ENCODE measurements around the gene RPS6KB2.
A peak's percentile ranks its signal among the peaks of the same experiment; 100 is the strongest.

RPS6KB2 gene

GRCh38 chr11:67398661-67399563 is 29.4 kb upstream of the RPS6KB2 start:
- TF ChIP-seq POLR2AphosphoS5 (IDR thresholded peaks at IDR 0.05; ENCODE audit: low read depth, low read length) (0 out of 2 replicates have a peak, but pooled peaks have one; percentile 35), TAF1 (IDR thresholded peaks at IDR 0.05; ENCODE audit: borderline replicate concordance, insufficient read depth, low read length) (no peak)

DNA sequence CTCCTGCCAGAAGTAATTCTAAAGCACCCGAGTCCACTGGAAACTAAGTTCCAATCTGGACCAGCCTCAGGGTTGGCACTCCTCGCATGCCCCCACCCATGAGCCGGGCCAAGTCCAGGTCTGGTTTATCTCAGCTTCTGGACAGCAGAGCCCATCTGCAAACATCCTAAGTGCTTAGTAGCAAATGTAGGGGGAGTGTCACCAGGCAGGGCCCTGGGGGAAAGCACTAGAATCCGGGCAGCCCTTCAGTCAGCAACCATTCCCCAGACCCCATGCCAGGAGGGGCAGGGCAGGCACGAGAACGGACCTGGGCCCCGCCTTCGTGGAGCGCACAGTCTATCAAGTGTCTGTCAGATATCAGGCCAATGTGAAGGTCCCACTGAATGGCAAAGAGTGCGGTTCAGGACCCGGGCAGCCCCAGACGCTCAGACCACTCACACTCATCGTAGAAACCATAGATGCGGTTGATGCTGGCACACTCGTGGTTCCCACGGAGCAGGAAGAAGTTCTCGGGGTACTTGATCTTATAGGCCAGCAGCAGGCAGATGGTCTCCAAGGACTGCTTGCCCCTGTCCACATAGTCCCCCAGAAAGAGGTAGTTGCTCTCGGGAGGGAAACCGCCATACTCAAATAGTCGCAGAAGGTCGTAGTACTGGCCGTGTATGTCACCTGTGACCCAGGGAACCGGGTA is 27.9 kb upstream of the RPS6KB2 start:
- no peak for TF ChIP-seq SIN3A (IDR thresholded peaks at IDR 0.05; ENCODE audit: borderline replicate concordance, insufficient read depth, low read length)
- no peak for TF ChIP-seq POLR2AphosphoS5 (IDR thresholded peaks at IDR 0.05; ENCODE audit: low read depth, low read length)
- TF ChIP-seq FOXP2 (optimal IDR thresholded peaks at IDR 0.05; ENCODE audit: borderline replicate concordance, extremely low read depth, extremely low read length, insufficient read depth): no peak
- no peak for TF ChIP-seq REST (IDR thresholded peaks at IDR 0.05; ENCODE audit: insufficient read depth in 1 of 2, low read depth in 2 of 2, low read length in 2 of 2)
- no peak for TF ChIP-seq TAF1 (IDR thresholded peaks at IDR 0.05; ENCODE audit: borderline replicate concordance, insufficient read depth, low read length)

DNA sequence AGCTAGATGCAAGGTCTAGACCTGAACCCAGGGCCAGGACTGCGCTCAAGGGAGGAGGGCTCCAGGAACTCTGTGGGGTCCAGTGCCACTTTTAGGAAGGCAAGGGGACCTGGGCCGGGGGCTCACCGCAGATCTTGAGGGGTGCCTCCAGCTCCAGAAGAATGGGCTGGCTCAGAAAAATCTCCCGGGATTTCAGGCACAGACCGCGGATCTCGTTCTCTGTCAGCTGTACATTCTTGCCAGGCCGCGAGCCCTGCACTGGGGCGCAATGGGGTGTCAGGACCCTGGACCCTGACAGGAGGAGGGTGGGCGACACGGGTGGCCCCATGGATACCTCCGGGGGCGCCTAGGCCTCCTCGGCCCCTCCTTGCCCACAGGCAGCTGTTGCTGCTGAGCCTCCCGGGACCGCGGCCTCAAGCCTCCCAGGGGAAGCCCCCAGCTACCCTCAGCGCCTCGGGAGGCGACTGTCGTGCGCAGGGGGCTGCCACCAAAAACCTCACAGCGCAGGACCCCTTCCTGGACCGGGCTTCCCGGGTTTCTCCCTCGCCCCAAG is 27.3 kb upstream of the RPS6KB2 start:
- no peak for TF ChIP-seq FOXP2 (optimal IDR thresholded peaks at IDR 0.05; ENCODE audit: borderline replicate concordance, extremely low read depth, extremely low read length, insufficient read depth)
- no peak for TF ChIP-seq TAF1 (IDR thresholded peaks at IDR 0.05; ENCODE audit: borderline replicate concordance, insufficient read depth, low read length)
- TF ChIP-seq POLR2AphosphoS5 (IDR thresholded peaks at IDR 0.05; ENCODE audit: low read depth, low read length): no peak
- TF ChIP-seq REST (IDR thresholded peaks at IDR 0.05; ENCODE audit: insufficient read depth in 1 of 2, low read depth in 2 of 2, low read length in 2 of 2): no peak
- no peak for TF ChIP-seq SIN3A (IDR thresholded peaks at IDR 0.05; ENCODE audit: borderline replicate concordance, insufficient read depth, low read length)

GRCh38 chr11:67401495-67402191 is 26.7 kb upstream of the RPS6KB2 start, which contains the start of gene PPP1CA:
PPP1CA (minus strand) TSS chr11:67401858; CDS start chr11:67401782, 76 bp downstream.
- TF ChIP-seq TAF1 (IDR thresholded peaks at IDR 0.05; ENCODE audit: borderline replicate concordance, insufficient read depth, low read length) (peak; percentile 32; the same call in 1 of the 2 replicates), SIN3A (IDR thresholded peaks at IDR 0.05; ENCODE audit: borderline replicate concordance, insufficient read depth, low read length) (0 out of 2 replicates have a peak, but pooled peaks have one; percentile 54), REST (IDR thresholded peaks at IDR 0.05; ENCODE audit: insufficient read depth in 1 of 2, low read depth in 2 of 2, low read length in 2 of 2) (no peak), FOXP2 (optimal IDR thresholded peaks at IDR 0.05; ENCODE audit: borderline replicate concordance, extremely low read depth, extremely low read length, insufficient read depth) (peak; percentile 26), POLR2AphosphoS5 (IDR thresholded peaks at IDR 0.05; ENCODE audit: low read depth, low read length) (peak; percentile 70)
